Measurements from ENCODE around the gene PKN2. TPM values are rescaled to one million over a fixed set of nuclear protein-coding genes. Genes with fewer than 3 reads are reported as not detected.
A peak's percentile ranks its signal among the peaks of the same experiment; 100 is the strongest.

Gene PKN2
- total and polyA plus RNA-seq, 9 of the 15 experiments (the other 6 are each of a cell fraction or from before 2014, with no cell fraction given): 4.5 to 25.3 (median 19.2) TPM

GRCh38 chr1:88777604-88778149 lies 93.6 kb downstream of the PKN2 start (continued):
- TF ChIP-seq, protein P1, sequence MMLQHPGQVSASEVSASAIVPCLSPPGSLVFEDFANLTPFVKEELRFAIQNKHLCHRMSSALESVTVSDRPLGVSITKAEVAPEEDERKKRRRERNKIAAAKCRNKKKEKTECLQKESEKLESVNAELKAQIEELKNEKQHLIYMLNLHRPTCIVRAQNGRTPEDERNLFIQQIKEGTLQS (IDR thresholded peaks at IDR 0.05): no peak
- TF ChIP-seq, protein P1 (CRISPR knock-in tag; conservative IDR thresholded peaks at IDR 0.05): no peak
- no peak for TF ChIP-seq RNF2 (IDR thresholded peaks at IDR 0.05)
- peak; percentile 72 for TF ChIP-seq CBFA2T3 (IDR thresholded peaks at IDR 0.05)
- TF ChIP-seq DPF2 (IDR thresholded peaks at IDR 0.05): 0 out of 2 replicates have a peak, but pooled peaks have one; percentile 19
- TF ChIP-seq, protein P2, sequence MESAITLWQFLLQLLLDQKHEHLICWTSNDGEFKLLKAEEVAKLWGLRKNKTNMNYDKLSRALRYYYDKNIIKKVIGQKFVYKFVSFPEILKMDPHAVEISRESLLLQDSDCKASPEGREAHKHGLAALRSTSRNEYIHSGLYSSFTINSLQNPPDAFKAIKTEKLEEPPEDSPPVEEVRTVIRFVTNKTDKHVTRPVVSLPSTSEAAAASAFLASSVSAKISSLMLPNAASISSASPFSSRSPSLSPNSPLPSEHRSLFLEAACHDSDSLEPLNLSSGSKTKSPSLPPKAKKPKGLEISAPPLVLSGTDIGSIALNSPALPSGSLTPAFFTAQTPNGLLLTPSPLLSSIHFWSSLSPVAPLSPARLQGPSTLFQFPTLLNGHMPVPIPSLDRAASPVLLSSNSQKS (CRISPR knock-in tag; IDR thresholded peaks at IDR 0.05): no peak

DNA sequence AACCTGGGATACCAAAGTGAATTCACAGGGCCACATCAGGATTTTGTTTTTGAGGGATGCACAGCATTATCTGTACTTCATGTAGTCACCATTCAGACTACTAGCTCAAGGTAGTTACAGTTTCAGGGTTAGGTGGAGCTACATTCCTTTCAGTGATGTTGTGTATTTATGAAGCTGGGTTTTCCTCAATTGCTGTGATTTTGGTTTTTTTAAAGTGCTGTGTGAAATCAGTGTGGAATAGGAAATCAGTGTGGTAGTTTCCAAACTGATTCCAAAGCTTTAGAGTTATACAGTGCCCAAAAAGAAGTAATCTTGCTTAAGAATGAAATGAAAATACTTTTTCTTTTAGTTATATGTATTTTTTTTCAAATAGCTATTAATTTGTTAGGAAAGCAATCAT lies 95.8 kb downstream of the PKN2 start:
- H3K4me2 ChIP-seq (ENCODE audit: insufficient read depth, low read length): no peak overlapping the region
- no peak overlapping the region for H3K27ac ChIP-seq (ENCODE audit: extremely low read depth, low read depth, low read length)
- H2AFZ ChIP-seq (ENCODE audit: low read depth, low read length): no peak overlapping the region
- ChIA-PET CTCF (ENCODE audit: low intra/inter-chr PET ratio) (no interaction called here), POLR2A (no interaction called here)
- H3K36me3 ChIP-seq (ENCODE audit: control insufficient read depth, insufficient read depth, low read length): peaks cover 62% of the 10 kb centered on the region
- intact Hi-C loops (cut with micrococcal nuclease): loop anchor here (5.0 kb wide), 1 partner anchor 83 kb away; no protein-coding TSS in a partner anchor
- FAIRE-seq: no peak
- no peak overlapping the region for H3K4me3 ChIP-seq
- no peaks in the 10 kb centered on the region for H4K20me1 ChIP-seq (replicated peaks; ENCODE audit: control insufficient read depth, insufficient read depth, low read length)
- H3K9me3 ChIP-seq (replicated peaks; ENCODE audit: control insufficient read depth, insufficient read depth, low read depth, low read length): no peaks in the 10 kb centered on the region; the same call in 1 of the 2 replicates
- no peaks in the 10 kb centered on the region for H3K27me3 ChIP-seq (ENCODE audit: control insufficient read depth in 2 of 2, insufficient read depth in 2 of 2, low read length in 2 of 2)
- DNase-seq (ENCODE audit: extremely low read depth in 1 of 4, low spot score in 3 of 4): no peak
- peak; percentile 72 to 77; a peak in 3 of 4 replicates for TF ChIP-seq KDM1A (IDR thresholded peaks at IDR 0.05)
- TF ChIP-seq BHLHE40 (IDR thresholded peaks at IDR 0.05; ENCODE audit: low read length): no peak
- H3K79me2 ChIP-seq (ENCODE audit: control insufficient read depth, insufficient read depth, low read length): no peaks in the 10 kb centered on the region; the same call in 2 of the 3 replicates
- in situ Hi-C loops (cut with MboI): loop anchor here (5.0 kb wide), 1 partner anchor 73 kb away; no protein-coding TSS in a partner anchor
- no peak for ATAC-seq
- H3K4me1 ChIP-seq (replicated peaks in 1 of 2; ENCODE audit: control insufficient read depth in 2 of 2, insufficient read depth in 2 of 2, low read length in 2 of 2): no peaks in the 10 kb centered on the region
- BruUV-seq (replicated peaks): no TSS peak
- no peaks in the 10 kb centered on the region for H3K9me1 ChIP-seq (ENCODE audit: control insufficient read depth, insufficient read depth, low read length)
- H3K9ac ChIP-seq (ENCODE audit: insufficient read depth in 1 of 2, low read depth in 2 of 2, low read length in 2 of 2): no peak overlapping the region

All from K562 (cell line).